Subcutaneous adipose tissue (tissue), 4 donors: Measurements from ENCODE around the gene FBXL17. TPM values are rescaled to one million over a fixed set of nuclear protein-coding genes. Genes with fewer than 3 reads are reported as not detected.

Experiments
- CTCF ChIP-seq: fragments of 450-650 bp; IDR thresholded peaks from one replicate; pipeline ENCODE4 v1.5.1; 2016; ENCODE audit warnings: low read depth, mild to moderate bottlenecking, control low read depth, antibody characterized with exemption, moderate library complexity
- total RNA-seq, 4 donors: library from RNA; depleted of rRNA; stranded (reverse); fragments of >200 nt; gene quantifications; one replicate each; pipeline ENCODE4 v1.1.0, GENCODE V29; 2016

The FBXL17 gene
- total RNA-seq, 4 donors from 2014 or later: 19.4 to 22.2 (median 21.3) TPM

DNA sequence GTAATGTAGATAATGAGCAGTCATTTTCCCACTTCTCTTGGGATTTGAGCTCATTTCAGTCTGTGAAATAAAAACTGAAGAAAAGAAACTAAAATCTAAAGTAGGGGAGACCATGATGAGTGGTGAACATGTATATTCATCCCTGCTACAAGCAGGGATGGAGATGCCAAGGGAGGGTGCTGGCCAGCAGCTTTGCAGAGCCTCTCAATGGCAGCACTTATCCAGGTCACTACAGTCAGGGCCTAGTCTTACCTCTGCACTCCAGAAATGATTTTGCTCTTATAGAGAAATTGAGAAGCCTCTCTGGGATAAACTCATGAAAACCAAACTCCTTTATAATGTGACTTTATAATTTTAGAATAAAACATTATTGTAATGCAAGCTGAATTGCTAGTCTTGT, 317.6 kb downstream of the FBXL17 start:
- no peak for TF ChIP-seq CTCF

DNA sequence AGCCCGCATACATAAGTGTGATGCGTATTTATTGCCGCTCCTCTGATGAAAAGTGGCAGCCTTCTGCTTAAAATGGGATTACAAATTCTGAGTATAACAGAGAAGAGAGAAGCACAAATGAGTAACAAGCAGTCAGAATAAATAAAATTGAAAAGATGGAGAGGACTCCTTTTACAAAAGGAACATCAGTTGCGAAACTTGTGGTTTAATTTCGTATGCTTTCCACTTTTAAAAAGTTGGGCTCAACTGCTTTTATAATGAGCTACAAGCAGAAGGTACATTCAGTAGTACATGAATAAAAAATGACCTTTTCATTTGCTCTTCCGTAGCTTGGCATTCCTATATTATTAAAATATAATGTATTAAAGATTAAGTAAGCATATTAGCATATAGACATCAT, 320.0 kb downstream of the FBXL17 start:
- TF ChIP-seq CTCF: no peak

DNA sequence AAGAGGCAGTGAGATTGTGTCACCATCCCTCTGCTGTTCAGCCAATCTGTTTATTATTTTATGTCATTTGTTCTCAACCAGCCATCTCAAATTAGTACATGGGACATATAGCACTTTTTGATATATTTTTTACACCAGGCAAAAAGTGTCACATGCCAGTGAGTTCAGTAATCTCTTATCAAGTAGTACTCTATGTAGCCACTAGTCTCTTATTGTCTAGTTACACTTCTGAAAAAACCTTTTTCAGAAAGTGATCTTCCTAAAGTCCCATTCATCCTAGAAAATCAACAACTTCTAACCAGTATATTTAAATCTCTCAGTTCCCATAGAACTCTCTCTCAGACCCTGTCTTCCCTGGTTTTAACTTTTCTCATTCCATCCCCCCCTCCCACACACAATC, 321.6 kb downstream of the FBXL17 start:
- TF ChIP-seq CTCF: no peak

DNA sequence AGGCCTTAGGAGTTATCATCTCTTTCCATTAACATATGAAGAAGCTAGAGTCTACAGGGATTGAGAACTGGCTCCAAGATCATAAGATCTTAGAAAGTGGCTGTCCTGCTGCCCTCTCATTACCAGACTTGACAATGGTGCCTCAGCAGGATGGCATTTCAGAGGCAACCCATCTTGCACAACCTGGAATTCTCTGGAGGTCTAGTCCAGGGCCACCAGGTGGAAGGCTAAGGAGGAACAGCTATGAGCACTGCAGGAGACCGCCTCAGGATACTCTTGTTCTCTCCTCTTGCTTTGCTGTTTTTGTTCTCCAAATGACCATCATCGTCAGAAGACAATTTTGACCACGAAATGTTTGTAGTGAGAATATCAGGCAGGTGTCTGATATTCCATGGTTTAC, 322.6 kb downstream of the FBXL17 start:
- TF ChIP-seq CTCF: no peak

DNA sequence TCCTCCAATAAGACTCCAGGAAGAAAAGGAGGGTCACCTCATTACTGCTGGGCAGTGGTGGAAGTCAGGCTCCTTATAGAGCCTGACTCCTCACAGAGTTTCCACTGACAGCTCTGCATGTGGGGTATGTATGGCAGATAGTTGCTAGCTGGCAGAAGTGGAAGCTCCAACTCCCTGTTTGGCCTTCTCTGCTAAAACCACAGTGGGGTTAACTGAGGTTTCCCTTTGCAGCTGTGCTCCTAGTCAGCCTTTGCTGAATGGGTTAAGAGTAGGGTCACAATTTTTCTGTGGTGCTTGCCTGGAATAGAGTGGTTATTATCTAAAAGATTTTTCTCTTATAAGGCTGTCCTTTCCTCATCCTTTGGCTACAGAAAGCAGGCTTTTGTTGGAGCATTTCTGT, 327.5 kb downstream of the FBXL17 start:
- TF ChIP-seq CTCF: no peak

GRCh38 chr5:108046955-108047670, 334.8 kb downstream of the FBXL17 start:
- TF ChIP-seq CTCF: no peak

- TF ChIP-seq CTCF: no peak
These were observed 345.4 kb downstream of the FBXL17 start for GRCh38 chr5:108036482-108036881.
